Stimulated activated CD8-positive, alpha-beta memory T cell treated with anti-CD3 and anti-CD28 coated beads, Interleukin-7, amount 100 ng/mL, for 1 hour (primary cell): ENCODE results near the gene MEX3A.
"Not testable (repeated sequence)": the region's sequence is repeated elsewhere in the genome, so short reads cannot be mapped to it uniquely, and the experiment has no call there.

Source experiments
- DNase-seq, 2 donors: peaks; one replicate each; pipeline ENCODE4 v3.0.0-alpha.2; 2020; ENCODE audit warnings: low read depth in 2 of 2

Gene MEX3A

GRCh38 chr1:156118177-156118868 is 36.1 kb upstream of the MEX3A start:
- DNase-seq, result no peak

DNA sequence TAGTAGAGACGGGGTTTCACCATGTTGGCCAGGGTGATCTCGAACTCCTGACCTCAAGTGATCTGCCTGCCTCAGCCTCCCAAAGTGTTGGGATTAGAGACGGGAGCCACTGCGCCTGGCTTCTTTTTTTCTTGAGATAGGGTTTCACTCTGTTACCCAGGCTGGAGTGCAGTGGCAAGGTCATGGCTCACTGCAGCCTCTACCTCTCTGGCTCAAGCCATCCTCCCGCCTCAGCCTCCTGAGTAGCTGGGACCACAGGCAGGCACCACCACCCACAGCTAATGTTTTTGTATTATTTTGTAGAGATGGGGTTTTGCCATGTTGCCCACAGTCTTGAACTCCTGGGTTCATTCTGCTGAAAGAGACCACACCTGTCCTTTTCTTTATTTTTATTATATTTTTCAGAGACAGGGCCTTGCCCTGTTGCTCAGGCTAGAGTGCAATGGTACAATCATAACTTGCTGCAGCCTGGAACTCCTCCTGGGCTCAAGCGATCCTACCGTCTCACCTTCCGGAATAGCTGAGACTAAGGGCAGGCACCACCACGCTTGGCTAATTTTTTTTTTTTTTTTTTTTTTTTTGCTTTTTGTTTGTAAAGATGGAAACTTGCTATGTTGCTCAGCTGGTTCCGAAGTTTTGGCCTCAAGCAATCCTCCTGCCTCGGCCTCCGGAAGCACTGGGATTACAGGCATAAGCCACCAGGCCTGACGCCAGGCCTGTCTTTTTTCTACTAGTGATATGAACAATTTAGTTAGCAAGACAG is 35.3 kb upstream of the MEX3A start:
- no peak for DNase-seq

GRCh38 chr1:156116731-156117130 is 34.5 kb upstream of the MEX3A start:
- not testable (repeated sequence) for DNase-seq

GRCh38 chr1:156115514-156116374 is 33.5 kb upstream of the MEX3A start:
- DNase-seq, result no peak

DNA sequence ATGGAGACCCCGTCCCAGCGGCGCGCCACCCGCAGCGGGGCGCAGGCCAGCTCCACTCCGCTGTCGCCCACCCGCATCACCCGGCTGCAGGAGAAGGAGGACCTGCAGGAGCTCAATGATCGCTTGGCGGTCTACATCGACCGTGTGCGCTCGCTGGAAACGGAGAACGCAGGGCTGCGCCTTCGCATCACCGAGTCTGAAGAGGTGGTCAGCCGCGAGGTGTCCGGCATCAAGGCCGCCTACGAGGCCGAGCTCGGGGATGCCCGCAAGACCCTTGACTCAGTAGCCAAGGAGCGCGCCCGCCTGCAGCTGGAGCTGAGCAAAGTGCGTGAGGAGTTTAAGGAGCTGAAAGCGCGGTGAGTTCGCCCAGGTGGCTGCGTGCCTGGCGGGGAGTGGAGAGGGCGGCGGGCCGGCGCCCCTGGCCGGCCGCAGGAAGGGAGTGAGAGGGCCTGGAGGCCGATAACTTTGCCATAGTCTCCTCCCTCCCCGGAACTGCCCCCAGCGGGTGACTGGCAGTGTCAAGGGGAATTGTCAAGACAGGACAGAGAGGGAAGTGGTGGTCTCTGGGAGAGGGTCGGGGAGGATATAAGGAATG is 32.8 kb upstream of the MEX3A start:
- DNase-seq, result no peak

GRCh38 chr1:156114101-156114918 is 32.0 kb upstream of the MEX3A start, which contains the start of gene LMNA:
LMNA (plus strand) TSS chr1:156114711; CDS start chr1:156114919, 208 bp downstream.
- DNase-seq, result peak; percentile 54 to 56

DNA sequence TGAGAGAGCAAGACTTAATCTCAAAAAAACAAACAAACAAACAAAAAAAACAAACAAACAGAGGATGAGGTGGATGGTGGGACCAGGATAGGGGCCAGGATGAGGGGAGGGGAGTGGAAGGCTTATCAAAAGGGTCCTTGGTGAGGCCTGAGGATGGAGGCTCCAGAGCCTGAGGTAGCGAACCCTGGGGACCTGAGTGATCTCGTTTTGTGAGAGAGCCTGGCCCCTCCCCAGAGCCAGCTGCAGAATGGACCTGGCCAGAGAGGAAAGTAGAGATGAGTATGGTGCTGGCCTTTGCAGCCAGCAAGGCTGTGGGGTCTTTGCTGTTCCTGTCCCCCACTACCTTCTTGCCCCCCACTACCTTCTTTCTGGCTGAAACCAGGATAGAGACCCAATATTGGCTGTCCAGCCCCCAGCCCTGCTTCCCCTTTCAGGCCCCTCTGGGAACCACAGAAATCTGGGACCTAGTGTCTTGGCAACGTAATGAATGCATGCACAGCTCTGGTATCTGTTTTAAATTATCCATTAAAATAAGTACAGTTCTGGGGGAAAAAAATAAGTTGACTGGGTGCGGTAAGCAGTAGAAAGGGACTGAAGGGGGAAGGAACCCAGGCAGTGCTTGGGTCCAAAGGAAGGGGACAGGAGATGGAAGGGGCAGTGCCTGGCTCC is 31.2 kb upstream of the MEX3A start:
- no peak for DNase-seq

DNA sequence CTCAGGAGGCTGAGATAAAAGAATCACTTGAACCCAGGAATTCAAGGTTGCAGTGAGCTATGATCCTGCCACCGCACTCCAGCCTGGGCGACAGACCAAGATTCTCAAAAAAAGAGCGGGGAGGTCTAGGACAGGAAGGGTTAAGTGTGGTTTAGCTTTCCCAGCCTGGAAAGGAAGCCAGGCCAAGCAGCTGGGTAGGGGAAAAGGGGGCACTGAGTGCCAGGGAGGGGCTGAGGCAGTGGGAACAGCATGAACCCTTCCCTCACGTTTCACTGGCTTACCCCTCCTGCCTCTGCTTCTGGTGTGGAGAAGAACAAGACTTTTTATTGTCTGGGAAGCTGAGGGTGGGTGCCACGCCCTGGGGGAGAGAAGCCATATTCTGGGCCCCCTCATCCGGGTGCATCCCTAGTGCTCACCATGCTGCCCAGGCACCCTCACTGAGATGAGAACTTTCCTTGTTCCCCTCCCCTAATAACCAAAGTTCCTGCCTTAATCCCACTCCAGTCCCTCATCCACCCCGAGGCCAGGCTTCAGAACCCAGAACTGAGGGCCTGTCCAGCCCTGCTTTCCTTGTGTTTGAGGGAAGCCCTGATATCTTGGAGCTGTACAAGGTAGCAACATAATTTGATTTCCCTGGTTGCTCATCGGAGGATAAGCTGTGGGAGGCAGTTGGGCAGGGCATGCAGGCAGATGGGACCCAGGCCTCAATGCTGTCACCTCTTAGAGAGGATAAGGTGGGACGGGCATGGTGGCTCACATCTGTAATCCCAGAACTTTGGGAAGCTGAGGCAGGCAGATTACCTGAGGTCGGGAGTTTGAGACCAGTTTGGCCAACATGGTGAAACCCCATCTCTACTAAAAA is 30.2 kb upstream of the MEX3A start:
- no peak for DNase-seq

GRCh38 chr1:156111355-156111962 is 29.2 kb upstream of the MEX3A start:
- DNase-seq, result no peak

DNA sequence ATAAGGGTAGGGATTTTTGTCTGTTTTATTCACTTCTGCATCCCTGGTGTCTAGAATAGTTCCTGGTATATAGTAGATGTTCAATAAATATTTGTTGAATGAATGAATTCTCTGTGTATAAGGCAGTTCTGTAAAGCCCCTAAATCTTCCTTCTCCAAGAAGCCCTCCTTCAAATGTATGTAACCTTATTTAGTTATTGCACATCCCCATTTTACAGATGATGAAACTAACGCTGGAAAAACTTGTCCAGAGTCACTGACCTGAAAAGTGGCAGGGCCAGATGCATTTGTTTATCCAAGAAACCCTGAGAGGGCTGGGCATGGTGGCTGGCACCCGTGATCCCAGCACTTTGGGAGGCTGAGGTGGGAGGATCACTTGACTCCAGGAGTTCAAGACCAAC is 28.0 kb upstream of the MEX3A start:
- DNase-seq, result no peak

DNA sequence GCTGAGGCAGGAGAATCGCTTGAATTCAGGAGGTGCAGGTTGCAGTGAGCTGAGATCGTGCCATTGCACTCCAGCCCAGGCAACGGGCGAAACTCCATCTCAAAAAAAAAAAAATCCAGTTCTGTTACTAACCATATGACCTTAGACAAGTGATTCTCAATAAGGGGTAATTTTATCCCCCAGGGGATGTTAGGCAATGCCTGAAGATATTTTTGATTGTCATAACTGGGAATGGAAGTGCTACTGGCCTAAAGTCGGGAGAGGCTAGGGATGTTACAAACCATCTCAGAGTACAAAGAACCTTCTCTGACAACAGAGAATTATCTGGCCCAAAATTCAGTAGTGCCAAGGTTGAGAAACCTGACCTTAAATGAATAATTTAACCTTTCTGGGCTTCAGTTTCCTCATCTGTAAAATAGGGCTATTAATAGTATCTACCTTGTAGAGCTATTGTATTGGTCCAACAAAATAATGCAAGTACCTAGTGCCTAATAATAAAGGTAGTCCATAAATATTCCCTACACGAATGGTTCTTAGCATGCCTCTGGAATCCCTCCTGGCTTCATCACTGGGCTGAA is 26.5 kb upstream of the MEX3A start:
- DNase-seq, result no peak

DNA sequence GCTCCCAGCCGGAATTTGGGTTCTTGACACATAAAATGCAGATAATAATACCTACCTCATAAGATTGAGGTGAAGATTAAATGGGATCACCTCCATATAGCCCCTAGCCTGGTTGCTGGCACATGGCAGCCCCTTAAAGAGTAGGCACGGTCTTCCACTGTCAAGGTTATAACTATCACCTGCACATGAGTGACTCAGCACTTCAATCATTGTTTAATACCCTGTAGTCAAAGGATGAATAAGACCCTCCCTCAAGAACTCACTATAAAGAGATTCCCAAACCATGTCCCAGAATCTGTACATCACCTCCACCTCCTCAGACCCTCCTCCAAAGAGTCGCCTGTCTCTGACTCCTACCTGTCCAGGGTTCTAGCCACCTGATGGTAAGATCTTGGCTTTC is 25.8 kb upstream of the MEX3A start:
- DNase-seq, result no peak

DNA sequence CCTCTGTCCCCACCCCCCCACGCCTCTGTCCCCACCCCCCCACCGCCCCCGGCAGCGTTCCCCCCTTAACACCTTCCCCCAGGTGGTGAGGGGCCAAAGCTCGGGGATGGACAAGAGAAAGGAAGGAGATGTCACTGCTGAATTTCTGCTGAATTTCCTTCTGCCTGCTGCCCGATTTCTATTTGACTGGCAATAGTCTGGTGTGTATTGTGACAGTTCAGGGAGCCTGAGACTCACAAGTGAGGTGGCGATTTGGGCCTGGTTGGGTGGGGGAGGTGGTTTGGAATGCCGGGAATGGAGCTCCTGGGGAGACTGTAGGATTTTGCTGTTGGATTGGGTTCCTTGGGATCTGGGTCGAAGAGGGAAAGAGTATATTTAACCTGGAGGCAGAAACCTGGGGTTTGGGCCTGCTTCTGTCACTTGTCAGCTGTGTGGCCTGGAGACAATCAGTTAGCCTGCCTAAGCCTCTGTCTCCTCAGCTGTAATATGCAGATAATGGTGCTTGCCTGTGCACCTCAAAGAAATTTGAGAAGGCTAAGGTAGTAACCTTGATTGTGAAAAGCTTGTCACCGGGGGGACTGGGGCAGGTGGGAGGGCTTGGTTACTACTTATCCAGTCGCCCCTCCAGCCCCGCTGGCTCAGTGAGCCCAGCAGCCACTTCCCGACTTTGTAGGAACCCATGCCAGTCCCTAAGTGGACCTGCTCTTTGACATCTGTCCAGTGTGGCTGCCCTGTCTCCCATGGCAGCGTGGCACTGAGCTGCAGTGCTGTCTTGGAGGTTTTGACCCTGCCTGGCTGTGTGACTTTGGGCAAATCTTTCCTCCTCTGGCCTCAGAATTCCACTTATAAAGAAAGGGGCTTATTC is 24.6 kb upstream of the MEX3A start:
- DNase-seq, result no peak

- DNase-seq, result no peak
Measured at GRCh38 chr1:156104861-156105832, 22.9 kb upstream of the MEX3A start.

- DNase-seq, result no peak
Measured at GRCh38 chr1:156104065-156104810, 22.0 kb upstream of the MEX3A start.

GRCh38 chr1:156103521-156103947 is 21.3 kb upstream of the MEX3A start:
- DNase-seq, result no peak
